ENCODE results near the gene MAST4.
"Not testable (repeated sequence)": the region's sequence is repeated elsewhere in the genome, so short reads cannot be mapped to it uniquely, and the experiment has no call there.

The MAST4 gene

GRCh38 chr5:67102708-67103107, 506.5 kb downstream of the MAST4 start:
- DNase-seq, result no peak

DNA sequence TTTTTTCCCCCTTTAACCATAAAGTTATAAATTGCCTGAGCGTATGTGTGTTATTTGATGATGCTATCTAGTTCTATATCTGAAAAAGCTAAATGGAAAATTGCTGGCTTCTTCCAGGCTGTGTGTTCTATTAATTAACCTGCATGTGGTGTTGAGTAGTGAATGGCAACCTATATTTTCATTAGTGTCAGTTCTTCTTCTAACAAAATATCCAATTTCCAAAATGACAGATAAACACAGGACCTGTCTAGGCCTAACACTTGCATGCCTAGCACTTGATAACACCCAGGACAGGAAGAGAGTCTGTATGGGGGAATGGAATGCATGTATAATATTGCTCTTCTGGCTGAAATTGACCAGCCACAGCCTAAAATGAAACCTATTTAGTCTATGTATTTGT, 508.7 kb downstream of the MAST4 start:
- no peak for DNase-seq

DNA sequence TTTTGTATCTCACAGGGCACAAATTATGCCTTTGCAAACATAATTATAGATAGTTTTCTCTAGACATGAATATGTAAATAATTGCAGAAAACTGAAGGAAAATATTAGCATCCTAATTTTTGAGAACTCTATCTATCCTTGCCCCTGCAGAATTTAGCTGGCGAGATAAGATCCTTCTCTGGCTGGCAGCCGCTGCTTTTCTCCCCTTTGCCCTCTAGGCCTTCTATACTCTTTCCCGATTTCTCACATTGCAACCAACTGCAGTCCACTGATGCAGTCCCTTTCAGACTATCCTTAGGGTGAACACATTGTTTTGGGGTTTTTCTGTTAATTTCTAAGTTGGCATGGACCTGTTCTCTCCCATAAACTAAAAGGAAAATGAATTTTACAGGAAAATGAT, 509.1 kb downstream of the MAST4 start:
- DNase-seq, result no peak

- DNase-seq, result no peak
Measured at GRCh38 chr5:67106626-67107342, 510.6 kb downstream of the MAST4 start.

DNA sequence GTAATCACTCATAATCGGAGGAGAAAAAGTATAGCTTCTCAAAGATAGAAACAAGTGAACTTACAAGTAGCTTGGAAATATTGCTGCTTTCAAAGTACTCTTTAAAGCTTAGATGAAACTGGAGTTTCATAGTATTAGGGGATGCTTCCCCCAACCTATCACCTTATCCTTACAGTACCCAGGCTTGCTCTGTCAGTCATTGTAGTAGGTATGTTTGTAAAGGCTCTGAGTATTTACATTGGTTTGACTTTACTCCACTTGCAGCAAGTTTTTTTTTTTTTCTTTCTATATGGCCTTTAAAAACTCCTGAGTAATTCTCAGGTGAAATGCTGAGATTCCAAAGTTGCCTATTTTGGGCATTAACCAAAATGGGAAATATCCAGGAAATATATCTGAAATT, 515.6 kb downstream of the MAST4 start:
- no peak for DNase-seq

DNA sequence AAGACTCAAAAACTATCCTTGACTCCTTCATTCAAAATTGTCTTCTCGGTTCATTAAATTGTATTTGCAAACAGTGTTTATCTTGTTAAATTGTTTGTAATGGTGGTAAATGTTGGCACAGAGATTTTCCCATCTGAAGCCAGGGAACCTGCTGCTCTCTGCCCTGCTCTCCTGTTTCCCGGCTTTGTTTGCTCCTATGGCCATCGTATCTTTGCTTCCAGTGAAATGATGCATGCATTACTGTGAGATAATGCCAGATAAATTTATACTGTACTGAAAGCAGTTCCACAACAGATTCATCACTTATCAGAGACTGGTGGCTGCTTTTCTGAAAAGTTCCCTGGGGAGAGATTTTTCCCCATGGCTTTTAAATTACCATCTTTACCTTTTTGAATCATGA, 519.1 kb downstream of the MAST4 start:
- DNase-seq, result no peak

- no peak for DNase-seq
Measured at GRCh38 chr5:67115817-67116216, 519.6 kb downstream of the MAST4 start.

DNA sequence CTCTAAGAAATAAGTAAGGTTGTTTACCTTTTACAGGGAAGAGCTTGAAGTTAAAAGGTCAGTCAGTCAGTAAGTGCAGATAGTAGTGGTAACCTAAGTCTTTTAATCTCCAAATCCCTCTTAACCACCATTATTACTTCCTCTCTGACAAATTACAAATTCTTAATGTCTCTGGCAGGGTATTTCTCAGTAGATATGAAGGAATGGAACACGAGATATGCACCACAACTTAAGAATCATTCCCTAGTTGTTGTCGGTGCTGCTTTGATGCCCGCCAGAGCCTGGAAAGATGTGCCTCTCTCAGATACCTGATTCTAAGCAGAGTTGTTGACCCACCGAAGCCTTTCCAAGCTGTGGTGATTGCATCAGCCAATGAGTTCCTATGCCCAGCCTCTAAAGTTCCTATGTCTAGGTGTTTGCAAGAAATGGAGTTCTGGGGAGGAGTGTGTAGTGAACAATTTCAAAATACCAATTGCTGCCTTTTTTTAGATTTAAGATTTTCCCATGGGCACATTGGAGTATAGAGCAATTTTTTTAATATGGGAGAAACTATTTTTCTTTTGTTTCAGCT, 521.9 kb downstream of the MAST4 start:
- DNase-seq, result no peak

- DNase-seq, result no peak
Measured at GRCh38 chr5:67119010-67119409, 522.8 kb downstream of the MAST4 start.

DNA sequence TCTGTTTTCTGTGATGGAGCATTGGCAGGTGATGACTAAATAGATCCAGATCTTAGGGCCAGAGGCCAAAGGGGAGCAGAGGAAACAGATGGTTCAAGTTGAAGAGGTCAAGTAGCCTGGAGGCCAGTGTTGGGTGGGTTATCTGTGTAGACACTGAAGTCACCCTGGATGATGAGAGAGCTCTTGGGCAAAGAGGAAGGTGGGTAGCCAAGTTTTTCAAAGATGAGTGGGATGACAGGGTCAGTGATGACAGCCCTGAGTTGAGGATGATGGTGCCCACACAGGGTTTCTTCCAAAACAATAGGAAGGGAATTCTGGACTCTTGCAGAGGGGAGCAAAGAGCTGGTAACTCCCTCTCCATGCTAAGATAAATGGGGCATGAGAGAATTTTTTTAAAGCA, 523.8 kb downstream of the MAST4 start:
- DNase-seq, result no peak

GRCh38 chr5:67123819-67124218, 527.6 kb downstream of the MAST4 start:
- DNase-seq, result no peak

- DNase-seq, result no peak
Measured at GRCh38 chr5:67124556-67124955, 528.4 kb downstream of the MAST4 start.

DNA sequence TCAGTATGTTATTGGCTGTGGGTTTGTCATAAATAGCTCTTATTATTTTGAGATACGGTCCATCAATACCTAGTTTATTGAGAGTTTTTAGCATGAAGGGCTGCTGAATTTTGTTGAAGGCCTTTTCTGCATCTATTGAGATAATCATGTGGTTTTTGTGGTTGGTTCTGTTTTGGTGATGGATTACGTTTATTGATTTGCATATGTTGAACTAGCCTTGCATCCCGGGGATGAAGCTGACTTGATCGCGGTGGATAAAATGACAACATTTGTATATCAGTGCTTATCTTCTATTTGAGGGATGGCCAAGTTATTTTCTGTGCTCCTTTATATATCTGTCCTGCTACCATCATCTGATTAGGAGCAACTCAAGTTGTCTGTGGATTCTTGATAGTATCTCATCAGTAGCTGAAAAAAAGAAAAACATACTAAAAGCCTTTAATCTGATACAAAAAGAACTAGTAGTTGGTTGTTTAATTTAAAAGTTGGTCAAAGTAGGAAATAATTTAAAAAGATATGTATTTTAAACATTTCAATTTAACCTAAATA, 531.2 kb downstream of the MAST4 start:
- not testable (repeated sequence) for DNase-seq

- no peak for DNase-seq
Measured at GRCh38 chr5:67129768-67130167, 533.6 kb downstream of the MAST4 start.

- DNase-seq, result no peak
Measured at GRCh38 chr5:67133217-67133616, 537.0 kb downstream of the MAST4 start.

DNA sequence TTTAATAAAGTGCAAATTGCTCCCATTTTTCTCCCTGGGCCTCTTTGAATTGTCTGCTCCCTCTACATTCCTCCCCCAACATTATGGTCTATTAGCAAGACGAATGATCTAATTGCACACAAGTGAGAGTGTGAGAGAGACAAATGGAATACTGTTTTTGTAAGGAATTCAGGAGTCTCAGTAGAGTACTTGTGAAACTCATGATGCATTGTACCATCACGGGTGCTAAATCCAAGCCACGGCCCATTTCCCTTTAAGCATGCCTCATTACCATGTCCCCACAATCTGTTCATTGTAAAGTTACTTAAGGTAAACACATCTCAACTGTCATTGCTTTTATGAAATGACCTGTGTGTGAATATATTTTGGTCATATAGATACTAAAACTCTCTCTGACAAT, 537.6 kb downstream of the MAST4 start:
- DNase-seq, result no peak

GRCh38 chr5:67135381-67135984, 539.3 kb downstream of the MAST4 start:
- no peak for DNase-seq

DNA sequence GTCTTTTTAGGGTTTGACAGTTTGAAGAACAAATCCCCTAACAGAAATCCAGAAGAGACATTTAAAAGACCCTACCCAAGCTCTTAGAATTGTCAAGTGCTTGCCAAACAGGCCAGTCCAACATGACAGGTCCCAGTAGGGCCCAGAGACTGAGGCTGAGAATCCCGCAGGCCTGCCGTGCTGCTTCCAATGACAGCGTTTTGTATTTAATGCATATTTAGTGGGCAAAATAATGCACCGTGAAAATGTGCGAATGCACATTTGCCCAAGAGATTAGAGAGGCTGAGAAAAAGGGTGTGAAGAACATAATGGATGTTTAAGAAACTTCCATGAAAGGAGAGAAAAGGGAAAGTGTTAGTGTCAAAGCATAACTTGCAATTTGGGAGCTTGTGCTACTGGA, 542.8 kb downstream of the MAST4 start:
- no peak for DNase-seq

GRCh38 chr5:67140413-67140812, 544.2 kb downstream of the MAST4 start:
- no peak for DNase-seq

DNA sequence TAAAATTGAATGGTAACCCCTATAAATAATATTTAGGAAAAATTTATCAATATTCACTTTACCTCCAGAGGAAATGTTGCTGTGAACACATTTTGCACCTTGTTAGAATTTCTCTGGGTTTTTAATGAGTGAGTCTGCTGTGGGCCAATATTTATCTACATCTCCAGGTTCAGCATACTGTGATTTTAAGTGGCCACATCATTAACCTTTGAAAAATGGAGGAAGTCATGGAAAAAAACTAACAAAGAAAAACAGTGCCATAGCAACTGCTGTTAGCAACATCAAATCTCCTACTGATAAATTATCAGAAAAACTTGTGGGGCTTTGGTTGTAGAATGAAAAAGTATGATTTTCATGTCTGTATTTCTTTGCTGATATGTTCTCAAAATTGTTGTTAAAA, 545.5 kb downstream of the MAST4 start:
- DNase-seq, result no peak

DNA sequence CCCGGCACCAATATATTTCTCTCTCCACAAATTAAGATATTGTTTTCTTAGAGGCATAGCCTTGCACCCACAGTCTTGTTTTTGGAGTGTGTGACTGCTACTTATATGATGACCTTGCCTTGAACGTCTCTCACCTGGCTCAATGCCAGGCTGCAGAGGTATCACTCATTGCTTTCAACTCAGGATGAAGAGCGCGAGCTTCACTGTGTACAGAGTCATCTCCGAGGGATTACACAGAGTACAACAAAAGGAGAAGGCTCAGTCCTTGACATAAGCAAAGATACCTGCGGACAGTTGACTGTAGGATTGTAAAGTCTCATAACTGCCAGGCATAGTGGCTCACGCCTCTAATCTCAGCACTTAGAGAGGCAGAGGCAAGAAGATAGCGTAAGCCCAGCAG, 546.6 kb downstream of the MAST4 start:
- no peak for DNase-seq

GRCh38 chr5:67143549-67143948, 547.4 kb downstream of the MAST4 start:
- no peak for DNase-seq

DNA sequence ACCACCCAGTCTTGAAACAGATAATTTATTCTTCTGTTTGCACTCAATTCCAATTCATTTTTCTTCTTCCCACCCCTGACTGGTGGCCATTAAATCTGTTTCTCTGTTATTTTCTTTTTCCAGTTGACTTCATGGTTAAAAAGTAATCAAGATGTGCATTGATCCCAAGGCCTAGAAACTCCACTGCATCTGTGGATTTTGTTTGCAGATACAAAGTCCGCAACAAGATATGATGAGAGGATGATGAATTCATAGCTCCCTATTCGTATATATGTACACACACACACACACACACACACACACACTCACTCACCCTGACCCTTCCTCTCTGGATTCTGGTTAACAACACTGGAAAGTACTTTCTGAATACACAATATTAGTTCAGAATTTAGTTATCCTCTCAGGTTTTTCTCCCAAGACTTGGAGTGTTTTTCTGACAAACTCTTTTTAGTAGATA, 548.0 kb downstream of the MAST4 start:
- DNase-seq, result no peak

- no peak for DNase-seq
Measured at GRCh38 chr5:67146574-67146973, 550.4 kb downstream of the MAST4 start.
